Measurements from ENCODE around the gene VIPR1. TPM values are rescaled to one million over a fixed set of nuclear protein-coding genes. Genes with fewer than 3 reads are reported as not detected.

The VIPR1 gene
- total and polyA plus RNA-seq, 4 donors, result 3.2 to 14.0 (median 9.6) TPM

- intact Hi-C loops (cut with DNase I), result no loop called here
- H3K4me3 ChIP-seq (ENCODE audit: low read length in 2 of 2), result no peak overlapping the region
- DNase-seq, result peak in 1 of 2 donors; percentile 23
- H3K27ac ChIP-seq (ENCODE audit: low read depth in 1 of 2, low read length in 2 of 2), result no peak overlapping the region
- H3K4me1 ChIP-seq (ENCODE audit: control insufficient read depth in 1 of 2, insufficient read depth in 2 of 2, low read length in 2 of 2), result no peaks in the 10 kb centered on the region
- no peak for ATAC-seq (ENCODE audit: low FRiP score)
- 94 to 100% methylated on average over 3 of the region's 3 CpGs for WGBS, 2 donors
- no peaks in the 10 kb centered on the region for H3K9me3 ChIP-seq (ENCODE audit: control insufficient read depth, low read length)
- no peaks in the 10 kb centered on the region for H3K27me3 ChIP-seq (ENCODE audit: control insufficient read depth in 1 of 2, insufficient read depth in 2 of 2, low read length in 1 of 2)
- no peaks in the 10 kb centered on the region for H3K36me3 ChIP-seq (ENCODE audit: control insufficient read depth in 1 of 2, insufficient read depth in 2 of 2, low read length in 1 of 2)
Observed at GRCh38 chr3:42499478-42499871, 3.0 kb upstream of the VIPR1 start.

- no peak overlapping the region for H3K4me3 ChIP-seq (ENCODE audit: low read length in 2 of 2)
- H3K27me3 ChIP-seq (ENCODE audit: control insufficient read depth in 1 of 2, insufficient read depth in 2 of 2, low read length in 1 of 2), result no peaks in the 10 kb centered on the region
- WGBS, 2 donors, result 58 to 95% methylated on average over 2 of the region's 2 CpGs
- H3K4me1 ChIP-seq (ENCODE audit: control insufficient read depth in 1 of 2, insufficient read depth in 2 of 2, low read length in 2 of 2), result no peaks in the 10 kb centered on the region
- ATAC-seq (ENCODE audit: low FRiP score) (no peak), DNase-seq (peak in 1 of 2 donors; percentile 25)
- intact Hi-C loops (cut with DNase I), result loop anchor here (5.0 kb wide), 2 partner anchors 47 to 252 kb away; no protein-coding TSS in a partner anchor
- H3K36me3 ChIP-seq (ENCODE audit: control insufficient read depth in 1 of 2, insufficient read depth in 2 of 2, low read length in 1 of 2), result no peaks in the 10 kb centered on the region
- no peaks in the 10 kb centered on the region for H3K9me3 ChIP-seq (ENCODE audit: control insufficient read depth, low read length)
- no peak overlapping the region for H3K27ac ChIP-seq (ENCODE audit: low read depth in 1 of 2, low read length in 2 of 2)
Observed at GRCh38 chr3:42500091-42500490, 2.4 kb upstream of the VIPR1 start.

DNA sequence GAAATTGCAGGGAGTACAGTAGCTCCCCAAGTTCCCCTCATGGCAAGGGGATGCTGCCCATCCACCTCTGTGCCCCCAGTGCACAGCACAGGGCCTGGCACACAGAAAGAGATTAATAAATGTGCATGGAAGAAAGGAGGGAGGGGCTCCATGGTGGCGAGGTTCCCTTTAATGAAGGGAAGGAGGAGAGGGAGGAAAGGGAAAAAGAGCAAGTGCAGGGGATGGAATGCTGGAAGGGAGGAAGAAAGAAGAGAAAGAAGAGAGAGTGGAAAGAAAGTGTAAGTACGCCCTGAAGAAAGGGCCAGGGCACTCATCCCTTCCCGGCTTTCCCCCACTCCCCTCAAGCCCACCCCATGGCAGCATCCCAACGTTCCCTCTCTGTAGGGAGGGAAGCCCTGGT lies 1.5 kb upstream of the VIPR1 start:
- DNase-seq (peak in 1 of 2 donors; percentile 54), ATAC-seq (ENCODE audit: low FRiP score) (no peak)
- intact Hi-C loops (cut with DNase I), result loop anchor here (5.0 kb wide), 2 partner anchors 46 to 251 kb away; no protein-coding TSS in a partner anchor
- WGBS, 2 donors, result 75 to 83% methylated on average over 4 of the region's 4 CpGs
- no peak overlapping the region for H3K4me3 ChIP-seq (ENCODE audit: low read length in 2 of 2)
- no peak overlapping the region for H3K27ac ChIP-seq (ENCODE audit: low read depth in 1 of 2, low read length in 2 of 2)
- H3K9me3 ChIP-seq (ENCODE audit: control insufficient read depth, low read length), result no peaks in the 10 kb centered on the region
- no peaks in the 10 kb centered on the region for H3K4me1 ChIP-seq (ENCODE audit: control insufficient read depth in 1 of 2, insufficient read depth in 2 of 2, low read length in 2 of 2)
- H3K36me3 ChIP-seq (ENCODE audit: control insufficient read depth in 1 of 2, insufficient read depth in 2 of 2, low read length in 1 of 2), result no peaks in the 10 kb centered on the region
- H3K27me3 ChIP-seq (ENCODE audit: control insufficient read depth in 1 of 2, insufficient read depth in 2 of 2, low read length in 1 of 2), result no peaks in the 10 kb centered on the region

DNA sequence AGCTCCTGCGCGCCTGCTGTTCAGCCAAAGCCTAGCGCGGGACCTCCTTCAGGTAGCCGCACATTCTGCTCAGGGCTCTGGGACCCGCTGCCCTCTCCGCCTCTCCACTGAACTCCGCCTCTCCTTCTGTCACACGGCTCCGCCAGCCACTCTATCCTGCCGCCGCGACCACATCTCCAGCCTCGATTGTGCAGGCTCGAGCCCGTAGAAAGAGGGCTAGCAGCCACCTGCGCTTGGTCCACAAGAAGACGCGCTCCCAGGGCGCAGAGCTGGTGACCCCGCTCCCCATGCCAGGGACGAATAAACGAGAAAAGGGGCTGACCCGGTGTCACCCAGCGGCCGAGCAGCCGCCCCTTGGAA lies 1.1 kb upstream of the VIPR1 start:
- intact Hi-C loops (cut with DNase I), result loop anchor here (5.0 kb wide), 2 partner anchors 46 to 251 kb away; no protein-coding TSS in a partner anchor
- Histone ChIP-seq H3K9me3 (ENCODE audit: control insufficient read depth, low read length) (no peaks in the 10 kb centered on the region), H3K27me3 (ENCODE audit: control insufficient read depth in 1 of 2, insufficient read depth in 2 of 2, low read length in 1 of 2) (no peaks in the 10 kb centered on the region), H3K27ac (ENCODE audit: low read depth in 1 of 2, low read length in 2 of 2) (no peak overlapping the region), H3K4me1 (ENCODE audit: control insufficient read depth in 1 of 2, insufficient read depth in 2 of 2, low read length in 2 of 2) (no peaks in the 10 kb centered on the region), H3K36me3 (ENCODE audit: control insufficient read depth in 1 of 2, insufficient read depth in 2 of 2, low read length in 1 of 2) (no peaks in the 10 kb centered on the region), H3K4me3 (ENCODE audit: low read length in 2 of 2) (no peak overlapping the region)
- peak in 1 of 2 donors; percentile 74 for DNase-seq
- no peak for ATAC-seq (ENCODE audit: low FRiP score)
- 32 to 38% methylated on average over 27 of the region's 27 CpGs for WGBS, 2 donors

DNA sequence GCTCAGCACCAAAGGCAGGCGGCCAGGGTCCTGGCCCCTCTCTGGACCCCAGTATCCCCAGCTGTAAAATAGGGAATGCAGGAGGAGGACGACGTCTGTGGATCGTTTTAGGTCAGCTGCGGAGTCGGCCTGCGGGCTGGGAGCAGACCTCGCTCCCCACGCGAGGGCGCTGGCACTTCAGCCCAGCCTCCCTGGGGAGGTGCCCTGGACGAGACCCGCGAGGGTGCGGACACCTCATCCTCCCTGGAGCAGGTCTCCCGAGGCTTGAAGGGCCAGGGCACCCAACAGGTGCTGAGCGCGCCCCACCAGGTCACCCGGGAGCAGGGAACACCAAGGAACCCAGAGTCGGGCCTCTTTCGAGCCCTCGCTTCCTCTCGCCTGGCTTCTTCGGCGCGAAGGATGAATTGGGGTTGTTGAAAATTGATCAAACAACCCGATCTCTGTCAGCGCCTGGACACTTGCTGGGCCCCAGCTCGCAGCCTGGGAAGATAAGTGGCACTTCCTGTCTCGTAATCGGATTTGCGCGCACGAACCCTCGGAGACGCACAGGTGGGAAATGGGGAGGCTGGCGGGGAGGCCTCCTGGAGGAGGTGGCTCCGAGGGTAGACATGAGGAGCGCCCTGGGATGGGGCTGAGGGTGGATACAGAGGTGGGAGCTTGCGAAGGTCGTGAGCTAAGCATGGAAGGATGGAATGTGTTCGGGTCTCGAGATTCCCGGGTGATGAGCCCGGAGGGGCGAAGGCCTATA lies 588 bp upstream of the VIPR1 start:
- 1 to 2% methylated on average over 46 of the region's 46 CpGs for WGBS, 2 donors
- Histone ChIP-seq H3K36me3 (ENCODE audit: control insufficient read depth in 1 of 2, insufficient read depth in 2 of 2, low read length in 1 of 2) (no peaks in the 10 kb centered on the region), H3K4me1 (ENCODE audit: control insufficient read depth in 1 of 2, insufficient read depth in 2 of 2, low read length in 2 of 2) (no peaks in the 10 kb centered on the region), H3K9me3 (ENCODE audit: control insufficient read depth, low read length) (no peaks in the 10 kb centered on the region), H3K4me3 (ENCODE audit: low read length in 2 of 2) (no peak overlapping the region), H3K27me3 (ENCODE audit: control insufficient read depth in 1 of 2, insufficient read depth in 2 of 2, low read length in 1 of 2) (no peaks in the 10 kb centered on the region), H3K27ac (ENCODE audit: low read depth in 1 of 2, low read length in 2 of 2) (no peak overlapping the region)
- DNase-seq (peak; percentile 77 to 89), ATAC-seq (ENCODE audit: low FRiP score) (peak; percentile 80)
- intact Hi-C loops (cut with DNase I), result loop anchor here (2.0 to 5.0 kb wide), 3 partner anchors 45 to 250 kb away; no protein-coding TSS in a partner anchor

- Histone ChIP-seq H3K4me3 (ENCODE audit: low read length in 2 of 2) (no peak overlapping the region), H3K36me3 (ENCODE audit: control insufficient read depth in 1 of 2, insufficient read depth in 2 of 2, low read length in 1 of 2) (no peaks in the 10 kb centered on the region), H3K27ac (ENCODE audit: low read depth in 1 of 2, low read length in 2 of 2) (no peak overlapping the region), H3K9me3 (ENCODE audit: control insufficient read depth, low read length) (no peaks in the 10 kb centered on the region), H3K4me1 (ENCODE audit: control insufficient read depth in 1 of 2, insufficient read depth in 2 of 2, low read length in 2 of 2) (no peaks in the 10 kb centered on the region), H3K27me3 (ENCODE audit: control insufficient read depth in 1 of 2, insufficient read depth in 2 of 2, low read length in 1 of 2) (no peaks in the 10 kb centered on the region)
- DNase-seq (no peak), ATAC-seq (ENCODE audit: low FRiP score) (no peak)
- 68% methylated on average over 4 of the region's 4 CpGs for WGBS, 2 donors
- intact Hi-C loops (cut with DNase I), result loop anchor here (2.0 to 5.0 kb wide), 3 partner anchors 43 to 249 kb away; no protein-coding TSS in a partner anchor
Observed at GRCh38 chr3:42503251-42503924, 945 bp downstream of the VIPR1 start.

- Histone ChIP-seq H3K9me3 (ENCODE audit: control insufficient read depth, low read length) (no peaks in the 10 kb centered on the region), H3K4me3 (ENCODE audit: low read length in 2 of 2) (no peak overlapping the region), H3K27ac (ENCODE audit: low read depth in 1 of 2, low read length in 2 of 2) (no peak overlapping the region), H3K4me1 (ENCODE audit: control insufficient read depth in 1 of 2, insufficient read depth in 2 of 2, low read length in 2 of 2) (no peaks in the 10 kb centered on the region), H3K36me3 (ENCODE audit: control insufficient read depth in 1 of 2, insufficient read depth in 2 of 2, low read length in 1 of 2) (no peaks in the 10 kb centered on the region), H3K27me3 (ENCODE audit: control insufficient read depth in 1 of 2, insufficient read depth in 2 of 2, low read length in 1 of 2) (no peaks in the 10 kb centered on the region)
- DNase-seq (peak in 1 of 2 donors; percentile 31), ATAC-seq (ENCODE audit: low FRiP score) (no peak)
- intact Hi-C loops (cut with DNase I), result loop anchor here (2.0 to 5.0 kb wide), 3 partner anchors 43 to 248 kb away; no protein-coding TSS in a partner anchor
- WGBS, 2 donors, result 96 to 99% methylated on average over 4 of the region's 4 CpGs
Observed at GRCh38 chr3:42503957-42504333, 1.5 kb downstream of the VIPR1 start.

GRCh38 chr3:42504334-42505127 lies 2.1 kb downstream of the VIPR1 start:
- intact Hi-C loops (cut with DNase I), result loop anchor here (5.0 kb wide), 2 partner anchors 43 to 248 kb away; no protein-coding TSS in a partner anchor
- no peaks in the 10 kb centered on the region for H3K36me3 ChIP-seq (ENCODE audit: control insufficient read depth in 1 of 2, insufficient read depth in 2 of 2, low read length in 1 of 2)
- ATAC-seq (ENCODE audit: low FRiP score) (no peak), DNase-seq (peak in 1 of 2 donors; percentile 64)
- no peak overlapping the region for H3K4me3 ChIP-seq (ENCODE audit: low read length in 2 of 2)
- H3K27me3 ChIP-seq (ENCODE audit: control insufficient read depth in 1 of 2, insufficient read depth in 2 of 2, low read length in 1 of 2), result no peaks in the 10 kb centered on the region
- no peak overlapping the region for H3K27ac ChIP-seq (ENCODE audit: low read depth in 1 of 2, low read length in 2 of 2)
- no peaks in the 10 kb centered on the region for H3K9me3 ChIP-seq (ENCODE audit: control insufficient read depth, low read length)
- WGBS, 2 donors, result 83 to 85% methylated on average over 9 to 10 of the region's 10 CpGs
- no peaks in the 10 kb centered on the region for H3K4me1 ChIP-seq (ENCODE audit: control insufficient read depth in 1 of 2, insufficient read depth in 2 of 2, low read length in 2 of 2)
